ENCODE data around the gene SEPTIN5.

GRCh38 chr22:19755145-19755710 is 40.9 kb downstream of the SEPTIN5 start:
- TF ChIP-seq CTCF (IDR thresholded peaks at IDR 0.05) (no peak), EP300 (IDR thresholded peaks at IDR 0.05) (no peak), POLR2A (IDR thresholded peaks at IDR 0.05) (no peak)

Data from sigmoid colon (tissue), 4 donors.